DMS53 (cell line): Measurements from ENCODE around the gene EPHX1.
A peak's percentile ranks its signal among the peaks of the same experiment; 100 is the strongest.

Source experiments
- DNase-seq: peaks from one replicate; lab custom pipeline; 2025; lab: John Stamatoyannopoulos, UW

EPHX1 gene

DNA sequence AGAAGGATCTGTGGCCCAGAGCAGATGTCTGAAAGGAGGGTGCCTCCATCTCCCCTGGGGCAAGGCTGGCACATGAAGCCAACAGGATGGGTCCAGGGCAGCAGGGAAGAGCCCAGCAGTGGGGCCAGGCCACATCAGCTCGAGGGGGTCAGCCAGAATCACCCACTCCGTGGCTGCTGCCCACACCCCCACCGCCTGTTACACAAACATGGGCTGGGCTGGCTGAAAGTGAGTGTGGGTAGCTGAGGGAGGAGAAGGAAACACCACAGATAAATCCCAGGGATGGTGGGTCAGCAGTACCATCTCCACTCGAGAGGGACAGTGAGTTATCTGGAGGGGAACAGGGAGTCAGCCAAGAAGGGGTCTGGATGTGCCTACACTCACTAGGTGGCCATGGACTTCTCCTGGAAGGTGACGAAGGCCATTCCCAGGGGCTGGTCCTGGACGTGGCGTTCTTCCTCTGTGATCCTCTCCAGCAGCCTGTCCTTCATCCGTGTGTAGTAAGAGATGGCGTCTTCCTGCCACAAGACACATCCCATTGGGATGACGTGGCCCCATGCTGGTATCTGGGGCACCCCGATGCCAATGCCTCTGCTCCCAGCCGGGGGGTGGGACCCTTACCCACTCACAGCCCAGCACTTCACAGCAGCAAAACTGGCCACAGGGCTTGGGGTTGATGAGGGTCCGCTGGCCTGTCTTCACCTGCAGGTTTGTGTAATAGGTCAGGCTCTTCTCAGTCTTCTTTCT, 52.1 kb downstream of the EPHX1 start:
- no peak for DNase-seq

DNA sequence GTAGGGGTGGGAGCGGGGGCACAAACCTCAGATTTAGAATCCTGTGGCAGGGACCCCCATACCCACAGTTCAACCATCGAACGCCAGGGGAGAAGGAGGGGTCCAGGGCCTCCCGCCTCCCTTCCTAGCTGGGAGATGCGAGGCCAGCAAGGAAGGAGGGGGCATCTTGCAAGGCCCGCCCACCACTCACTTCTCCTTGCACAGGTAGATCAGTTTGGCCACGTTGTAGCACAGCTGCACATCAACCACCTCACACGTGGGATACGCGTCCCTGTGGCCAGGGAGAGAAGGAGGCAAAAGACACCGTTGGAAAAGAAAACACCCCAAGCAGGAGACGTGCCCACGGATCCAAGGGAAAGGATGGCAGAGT, 52.6 kb downstream of the EPHX1 start:
- no peak for DNase-seq

DNA sequence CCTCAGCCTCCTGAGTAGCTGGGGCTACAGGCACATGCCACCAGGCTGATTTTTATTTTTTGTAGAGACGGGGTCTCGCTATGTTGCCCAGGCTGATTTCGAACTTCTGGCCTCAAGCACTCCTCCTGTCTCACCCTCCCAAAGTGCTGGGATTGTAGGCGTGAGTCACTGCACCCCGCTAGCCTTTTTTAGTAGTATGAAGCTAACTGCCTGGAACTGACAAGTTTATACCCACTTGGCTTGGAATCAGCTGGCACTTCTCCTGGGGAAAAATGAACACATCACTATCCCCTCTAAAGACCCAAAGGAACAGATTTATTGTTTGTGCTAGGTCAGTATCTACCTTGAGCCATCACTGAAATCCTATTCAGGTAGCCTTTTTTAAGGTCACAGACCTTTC, 53.2 kb downstream of the EPHX1 start:
- DNase-seq = no peak

DNA sequence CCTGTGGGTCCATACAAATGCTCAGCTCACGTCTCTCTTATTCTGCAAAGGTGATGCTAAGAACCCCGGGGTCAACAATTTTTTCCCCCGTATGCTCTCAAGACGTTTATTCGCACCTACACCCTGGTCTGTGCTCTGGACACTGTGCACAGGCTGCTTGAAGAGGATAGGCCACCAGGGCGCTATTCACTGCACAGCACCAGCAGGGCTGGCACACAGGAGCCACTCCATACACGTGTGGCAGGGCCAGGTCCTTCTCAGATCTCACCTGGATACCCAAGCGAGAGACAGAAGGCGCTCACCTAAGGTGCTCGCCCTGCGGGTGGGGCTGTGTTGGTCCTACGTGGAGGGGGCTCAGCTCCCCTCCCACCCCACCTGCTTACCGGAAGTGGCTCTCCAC, 55.6 kb downstream of the EPHX1 start:
- DNase-seq = peak; percentile 36

DNA sequence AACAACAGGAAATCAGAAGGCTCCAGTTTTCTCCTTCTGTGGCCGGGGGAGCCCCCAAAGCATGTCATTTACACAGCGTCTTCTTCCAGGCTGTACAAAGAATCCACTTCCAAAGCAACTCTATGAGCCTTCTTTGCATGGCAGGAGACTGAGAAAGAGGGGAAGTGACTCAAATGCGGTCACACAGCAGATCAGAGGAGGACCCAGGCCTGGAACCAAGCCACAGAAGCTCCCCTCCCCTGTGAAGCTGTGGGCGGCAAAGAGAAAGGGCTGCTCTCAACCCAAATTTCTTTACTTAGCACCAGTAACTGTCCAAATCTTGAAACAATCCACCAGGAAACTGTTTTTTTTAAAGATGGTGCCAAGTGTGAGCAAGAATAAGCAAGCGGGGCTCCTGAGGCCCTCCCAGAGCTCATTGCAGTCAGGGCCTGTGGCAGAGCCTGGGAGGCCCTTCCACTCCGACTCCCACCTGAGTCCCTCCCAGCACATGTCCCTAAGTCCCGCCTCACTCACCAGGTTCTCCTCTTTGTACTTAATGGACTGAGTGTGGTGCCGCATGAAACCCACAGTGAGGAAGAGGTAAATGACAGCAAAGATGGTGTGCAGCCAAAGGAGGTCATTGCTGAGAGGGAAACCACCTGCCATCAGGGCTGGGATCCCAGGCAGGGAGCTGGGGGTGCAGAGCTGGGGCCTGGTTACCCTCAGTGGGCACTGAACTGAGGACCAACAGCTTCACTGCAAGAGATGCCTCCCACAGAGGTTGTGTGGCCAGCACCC, 56.3 kb downstream of the EPHX1 start:
- DNase-seq = no peak

DNA sequence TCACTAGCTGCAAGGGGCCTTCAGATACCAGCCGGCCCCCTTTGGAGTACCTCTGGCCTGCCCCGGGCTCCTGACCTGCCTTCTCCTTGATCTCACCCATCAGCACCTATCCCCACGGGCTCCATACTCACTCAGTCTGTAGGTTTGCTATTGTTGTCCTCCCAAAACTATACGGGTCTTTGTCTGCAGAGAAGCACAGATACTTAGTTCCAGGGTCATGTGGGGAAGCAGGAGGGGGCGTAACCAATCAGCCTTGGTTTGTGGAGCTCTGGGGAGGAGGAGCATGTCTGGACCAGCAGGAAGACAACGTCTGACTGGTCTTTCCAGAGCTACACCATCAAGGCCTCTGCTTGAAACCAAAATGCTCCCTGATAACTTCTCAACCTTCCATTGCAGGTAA, 57.1 kb downstream of the EPHX1 start:
- no peak for DNase-seq

DNA sequence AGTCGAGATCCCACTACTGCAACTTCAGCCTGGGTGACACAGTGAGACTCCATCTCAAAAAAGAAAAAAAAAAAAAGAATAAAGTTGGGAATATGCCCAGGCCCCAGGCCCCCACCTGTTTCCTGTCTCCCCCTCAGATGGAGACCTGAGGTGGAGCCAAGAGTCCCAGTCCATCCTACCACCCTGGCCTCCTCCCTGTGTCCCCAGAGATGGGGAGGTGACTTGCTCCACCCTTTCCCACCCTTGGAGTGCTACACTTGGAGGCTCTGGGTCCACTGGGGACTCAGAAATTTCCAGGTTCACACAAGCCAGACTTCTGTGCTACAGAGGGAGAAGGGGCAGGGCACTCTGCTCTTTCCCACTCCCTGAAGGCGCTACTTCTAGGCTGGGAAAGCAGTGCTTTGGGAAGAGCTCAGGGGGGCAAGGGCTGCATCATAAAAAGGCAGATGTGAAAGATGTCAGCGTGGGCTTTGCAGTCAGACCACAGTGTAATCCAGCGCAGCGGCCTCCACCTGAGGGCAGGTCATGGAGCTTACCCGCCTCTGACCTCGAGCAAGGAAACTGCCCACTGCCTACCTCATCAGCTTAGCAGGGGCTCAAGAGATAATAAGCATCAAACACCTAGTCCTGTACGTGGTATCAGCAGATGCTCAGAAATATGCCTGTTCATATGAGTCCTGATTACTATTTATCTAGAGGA, 58.9 kb downstream of the EPHX1 start:
- no peak for DNase-seq

DNA sequence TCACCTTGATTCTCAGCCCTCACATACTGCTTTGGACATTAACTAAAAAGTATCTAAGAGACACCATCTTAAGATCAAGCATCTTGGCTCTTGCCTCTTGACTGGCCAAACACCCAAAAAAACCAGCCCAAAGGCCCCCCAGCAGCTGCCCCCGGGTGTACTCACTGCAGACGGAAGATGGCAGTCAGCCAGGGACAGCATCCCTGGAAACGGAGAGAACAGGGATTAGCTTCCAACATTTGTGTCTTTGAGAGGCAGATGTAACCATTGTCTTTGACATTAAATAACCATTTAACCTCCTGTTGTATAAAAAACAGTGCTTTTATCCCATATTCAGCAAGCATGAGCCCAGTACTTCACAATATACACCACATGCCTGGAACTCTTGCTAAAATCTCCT, 61.0 kb downstream of the EPHX1 start:
- peak; percentile 80 for DNase-seq

DNA sequence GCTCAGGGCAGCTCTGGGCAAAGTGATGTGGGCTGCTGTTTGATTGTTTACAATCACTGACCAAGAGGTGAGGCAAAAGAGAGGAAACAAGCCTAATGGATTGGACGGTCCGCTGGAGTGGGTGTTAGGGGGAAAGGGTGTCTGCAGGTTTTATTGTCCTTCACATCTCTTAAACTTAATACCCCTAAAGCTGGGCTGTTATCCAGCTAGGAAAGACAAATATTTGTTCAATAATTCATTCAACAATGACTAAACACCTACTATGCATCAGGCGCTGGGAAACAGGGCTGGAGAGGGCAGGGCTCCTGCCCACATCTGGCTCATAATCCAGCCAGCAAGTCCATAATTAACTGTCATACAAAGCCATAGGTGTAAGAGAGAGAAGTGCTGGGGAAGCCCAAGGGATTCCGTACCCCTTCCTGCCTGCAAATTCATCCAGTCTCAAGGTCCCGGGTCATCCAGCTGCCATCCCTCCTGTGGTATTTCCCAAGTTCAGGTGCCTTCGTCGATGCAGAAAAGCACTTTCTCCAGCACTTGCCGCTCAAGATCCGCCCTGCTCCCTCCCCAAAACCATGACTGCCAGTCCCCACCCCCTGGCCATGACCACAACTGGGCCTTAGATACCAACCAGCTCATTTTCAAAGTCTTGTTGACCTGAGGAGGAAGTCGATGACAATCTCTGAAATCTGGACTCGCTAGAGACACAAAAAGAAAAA, 61.6 kb downstream of the EPHX1 start:
- peak; percentile 95 for DNase-seq

DNA sequence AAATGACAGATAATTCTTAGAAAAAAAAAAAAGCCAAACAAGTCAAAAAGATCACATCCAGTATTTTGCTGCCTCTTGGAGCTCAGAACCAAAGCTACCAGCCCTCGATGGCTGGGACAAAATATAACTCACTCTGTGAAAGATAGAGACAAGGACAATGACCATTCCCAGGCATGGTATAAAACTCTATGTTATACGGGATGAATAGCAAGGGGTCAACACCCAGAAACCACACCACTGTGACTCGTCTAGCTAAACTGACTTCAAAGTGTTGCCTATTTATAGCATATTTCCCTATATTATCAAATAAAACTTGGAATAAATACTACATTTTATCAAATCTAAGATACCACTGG, 62.1 kb downstream of the EPHX1 start:
- DNase-seq = peak; percentile 67

DNA sequence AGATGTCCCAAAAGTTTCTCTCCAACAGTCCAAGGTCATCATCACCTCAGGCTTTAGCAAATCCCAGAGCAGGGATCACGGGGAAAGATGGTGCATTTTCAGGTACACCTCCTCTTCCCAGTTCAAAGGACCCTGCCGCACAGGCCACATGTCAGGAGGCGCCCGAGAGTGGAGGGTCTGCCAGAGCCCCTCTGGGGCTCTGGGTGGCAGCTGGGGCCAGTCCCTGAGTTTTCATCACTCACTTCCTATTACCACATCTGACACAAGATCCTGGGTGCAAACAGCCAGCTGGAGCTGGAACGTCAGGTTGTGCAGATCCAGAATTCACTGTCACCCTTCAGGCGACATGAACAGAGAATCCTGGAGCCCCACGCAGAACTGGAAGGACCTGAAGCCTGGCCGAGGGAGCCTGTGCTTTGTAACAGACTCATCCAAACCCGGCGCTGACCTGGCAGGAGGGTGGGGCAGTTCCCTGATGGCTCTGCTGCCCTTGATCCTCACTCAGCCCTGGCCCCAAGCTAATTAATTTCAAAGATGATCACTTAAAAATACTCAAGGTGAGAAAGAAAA, 63.4 kb downstream of the EPHX1 start:
- DNase-seq = peak; percentile 37

DNA sequence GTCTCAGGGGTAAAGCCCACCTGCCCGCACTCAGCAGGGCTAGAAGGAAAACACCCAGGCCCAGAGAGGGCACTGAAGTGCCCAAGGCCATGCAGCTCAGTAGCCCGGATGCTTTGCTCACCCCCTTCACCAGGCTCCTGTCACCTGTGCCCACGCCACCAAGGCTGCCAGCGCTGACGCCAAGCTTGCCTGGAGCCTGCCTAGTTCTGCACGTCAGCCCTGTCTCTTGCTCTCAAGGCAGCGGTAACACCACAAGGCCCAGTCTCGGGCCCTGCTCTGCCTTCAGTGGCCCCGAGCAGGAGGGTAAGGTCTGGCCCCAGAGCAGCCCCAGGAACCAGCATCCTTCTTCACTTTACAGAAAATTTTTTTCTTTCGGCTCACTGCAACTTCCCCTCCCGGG, 64.5 kb downstream of the EPHX1 start:
- DNase-seq = no peak

DNA sequence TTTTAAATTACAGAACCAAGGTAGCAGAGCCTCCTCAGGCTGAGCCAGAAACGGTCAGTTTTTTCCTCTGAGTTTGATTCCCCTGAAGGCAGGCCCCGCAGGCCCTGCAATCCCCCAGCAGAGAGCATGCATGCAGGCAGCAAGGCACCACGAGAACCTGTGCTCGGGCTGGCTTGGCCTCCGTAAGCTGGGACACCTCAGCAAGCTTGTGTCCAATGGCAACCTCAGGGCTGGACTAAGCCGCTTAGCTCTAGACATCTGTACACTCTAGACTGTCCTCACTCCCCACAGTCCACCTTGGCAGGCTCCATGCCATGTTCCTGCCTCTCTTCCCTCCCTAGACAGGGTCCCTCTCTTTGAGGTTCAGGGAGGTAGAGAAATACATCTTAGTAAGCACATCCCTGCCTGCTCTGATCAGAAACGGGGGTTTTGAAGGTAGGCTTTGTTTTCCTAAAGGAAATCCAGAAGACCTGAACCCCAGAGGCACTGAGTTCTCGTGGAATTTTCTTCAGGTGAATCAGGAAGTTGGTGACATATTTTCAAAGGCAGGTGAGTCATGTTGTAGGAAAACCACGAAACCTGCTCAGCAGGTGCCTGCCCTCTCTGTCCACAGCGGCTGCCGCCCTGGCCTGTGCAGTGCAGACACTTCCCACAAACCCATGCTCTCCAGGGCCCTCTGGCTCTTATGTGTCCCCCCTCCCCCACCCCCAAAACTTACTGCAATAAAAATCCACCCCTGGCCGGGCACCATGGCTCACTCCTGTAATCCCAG, 65.3 kb downstream of the EPHX1 start:
- DNase-seq = peak; percentile 97

DNA sequence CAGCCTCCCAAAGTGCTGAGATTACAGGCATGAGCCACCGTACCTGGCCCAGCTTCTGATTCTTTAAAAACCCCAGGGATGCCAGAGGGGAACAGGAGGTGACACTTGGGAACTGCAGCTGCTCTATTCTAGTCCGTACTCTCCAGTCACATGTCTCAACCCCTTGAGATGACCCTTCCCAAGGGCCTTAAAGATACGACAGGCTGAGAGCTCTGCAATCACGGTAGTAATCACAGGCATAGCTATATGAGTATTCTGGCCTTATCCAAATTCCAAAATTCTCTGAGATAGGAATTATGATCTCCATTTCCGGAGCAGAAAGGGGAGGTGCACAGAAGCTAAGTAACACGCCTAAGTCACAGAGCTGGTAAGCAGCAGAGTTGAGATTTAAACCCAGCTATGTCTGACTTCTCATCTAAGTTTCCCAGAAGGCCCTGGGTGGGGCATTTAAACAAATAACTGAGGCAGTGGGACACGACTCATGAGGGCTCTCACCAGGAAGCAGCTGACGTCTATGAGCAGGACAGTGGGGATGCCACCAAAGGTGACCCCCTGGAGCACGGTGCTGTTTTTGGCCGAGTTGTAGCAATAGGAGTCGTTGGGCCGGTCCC, 67.1 kb downstream of the EPHX1 start:
- DNase-seq = no peak

DNA sequence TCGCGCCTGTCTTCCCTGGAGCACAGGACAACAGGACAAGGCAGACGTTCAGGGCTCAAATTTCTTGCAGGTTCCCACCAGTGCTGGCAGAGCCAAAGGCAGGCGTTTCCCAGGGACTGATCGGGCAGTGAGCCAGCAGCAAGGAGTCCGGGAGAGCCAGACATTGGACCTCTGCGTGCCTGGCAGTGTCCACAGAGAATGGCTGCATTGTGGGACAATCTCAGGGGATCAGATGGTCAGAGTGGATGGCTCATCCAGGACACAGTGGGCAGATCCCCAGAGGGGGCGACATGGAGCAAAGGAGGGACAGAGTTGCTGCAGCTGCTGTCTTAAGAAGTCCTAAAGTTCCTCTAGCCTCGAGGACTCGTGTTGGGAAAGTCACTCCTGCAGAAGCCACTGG, 67.7 kb downstream of the EPHX1 start:
- DNase-seq = peak; percentile 52

DNA sequence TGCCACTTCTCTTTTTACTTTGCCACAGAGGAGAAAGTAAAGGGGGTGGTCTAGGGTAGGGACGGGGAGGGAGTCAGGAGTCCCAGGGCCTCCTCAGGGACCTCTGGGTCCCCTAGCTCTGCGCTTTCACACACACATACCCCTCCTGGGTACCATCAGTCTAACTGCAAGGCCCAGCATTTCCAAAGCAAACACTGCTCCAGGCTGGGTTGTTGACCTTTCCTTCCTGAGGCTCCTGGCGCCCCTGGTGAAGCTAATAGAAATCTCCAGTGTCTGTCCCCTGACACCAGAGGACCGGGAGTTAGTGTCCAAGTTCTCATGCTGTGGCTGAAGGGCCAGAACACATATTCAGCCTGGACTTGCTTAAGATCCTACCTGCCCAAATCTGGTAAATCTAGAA, 68.4 kb downstream of the EPHX1 start:
- peak; percentile 70 for DNase-seq

DNA sequence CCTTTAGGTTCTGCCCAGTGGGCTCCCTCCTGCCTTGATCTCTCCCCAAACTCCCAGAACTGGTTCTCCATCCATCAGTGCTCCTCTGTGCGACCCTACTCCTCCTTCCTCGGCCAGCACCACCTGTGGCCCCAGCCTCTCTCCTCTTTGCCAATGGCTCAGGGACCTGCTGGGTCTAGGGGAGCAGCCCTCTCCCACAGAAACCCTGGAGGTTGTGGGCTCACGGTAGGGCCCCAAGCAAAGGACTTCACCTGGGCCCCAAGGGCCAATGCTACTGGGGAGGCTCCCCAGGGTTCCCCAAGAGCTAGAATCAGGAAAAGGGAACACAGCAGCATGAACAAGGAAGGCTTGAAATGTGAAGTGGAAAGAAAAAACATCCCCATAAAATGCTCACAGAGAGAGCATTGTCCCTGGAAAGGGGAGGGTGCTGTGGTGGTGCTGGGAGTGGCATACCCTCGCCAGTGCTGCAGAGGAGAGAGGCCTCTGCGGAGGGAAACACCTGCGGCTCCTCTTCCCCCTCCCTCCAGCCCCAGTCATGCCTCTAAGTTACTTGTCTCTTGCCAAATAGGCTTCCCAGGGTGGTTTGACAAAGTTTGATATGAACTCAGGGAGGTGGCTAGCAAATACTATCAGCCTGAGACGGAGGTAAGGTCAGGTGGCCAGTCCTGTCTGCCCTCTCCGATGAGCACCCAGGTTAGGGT, 69.7 kb downstream of the EPHX1 start:
- peak; percentile 80 for DNase-seq

DNA sequence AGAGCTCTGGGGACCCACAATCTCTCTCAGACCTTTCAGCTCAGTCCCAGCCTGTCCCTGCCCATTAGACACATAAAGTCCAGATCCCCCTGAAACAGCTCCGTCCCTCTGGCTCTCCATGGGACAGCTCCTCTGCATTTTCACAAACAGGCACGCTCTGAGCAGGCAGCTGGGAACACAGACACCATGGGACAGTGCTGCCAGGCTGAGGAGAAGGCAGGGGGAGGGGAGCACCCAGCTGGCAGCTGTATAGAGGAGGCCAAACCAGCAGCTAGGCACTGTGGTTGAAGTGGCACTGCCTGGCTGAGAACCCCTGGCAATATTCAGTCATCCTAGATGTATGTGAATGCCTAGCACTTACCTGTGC, 70.3 kb downstream of the EPHX1 start:
- DNase-seq = peak; percentile 89

DNA sequence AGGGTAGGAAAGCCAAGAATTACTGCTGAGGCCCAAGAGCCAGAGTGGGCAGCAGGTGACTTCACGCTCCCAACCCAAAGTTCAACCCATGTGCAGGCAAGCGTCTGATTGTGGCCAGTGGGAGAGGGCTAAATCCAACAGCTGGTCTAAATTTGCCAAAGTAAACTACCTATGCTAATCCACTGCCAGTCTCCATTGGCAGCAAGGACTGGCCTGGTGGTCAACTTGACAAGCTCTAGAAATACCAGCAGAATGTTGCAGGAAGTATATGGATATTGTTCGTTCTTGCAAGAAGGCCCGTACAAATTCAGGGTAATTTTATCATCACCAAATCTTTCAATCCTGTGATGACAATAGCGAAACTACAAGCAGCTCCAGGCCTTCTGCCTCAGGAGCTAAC, 70.7 kb downstream of the EPHX1 start:
- DNase-seq = peak; percentile 83
